Measurements from ENCODE around the gene FLNB.

- TF ChIP-seq LEF1 (IDR thresholded peaks at IDR 0.05): no peak
- TF ChIP-seq GATA2 (CRISPR knock-in tag; IDR thresholded peaks at IDR 0.05): no peak
- no peak for TF ChIP-seq CTCF (IDR thresholded peaks at IDR 0.05 in 2 of 3, conservative IDR thresholded peaks at IDR 0.05 in 1 of 3; ENCODE audit: insufficient read depth in 2 of 3, low read depth in 1 of 3, low read length in 3 of 3)
- no peak for TF ChIP-seq MAFK (IDR thresholded peaks at IDR 0.05; ENCODE audit: low read length)
- no peak for TF ChIP-seq POLR2AphosphoS5 (IDR thresholded peaks at IDR 0.05; ENCODE audit: control insufficient read depth, insufficient read depth, low read depth, low read length)
- no peak for TF ChIP-seq SMARCC2 (IDR thresholded peaks at IDR 0.05; ENCODE audit: low read depth)
- TF ChIP-seq SRF (CRISPR knock-in tag; IDR thresholded peaks at IDR 0.05): no peak
- no peak for TF ChIP-seq ZNF134 (CRISPR knock-in tag; conservative IDR thresholded peaks at IDR 0.05)
- TF ChIP-seq, protein P1, sequence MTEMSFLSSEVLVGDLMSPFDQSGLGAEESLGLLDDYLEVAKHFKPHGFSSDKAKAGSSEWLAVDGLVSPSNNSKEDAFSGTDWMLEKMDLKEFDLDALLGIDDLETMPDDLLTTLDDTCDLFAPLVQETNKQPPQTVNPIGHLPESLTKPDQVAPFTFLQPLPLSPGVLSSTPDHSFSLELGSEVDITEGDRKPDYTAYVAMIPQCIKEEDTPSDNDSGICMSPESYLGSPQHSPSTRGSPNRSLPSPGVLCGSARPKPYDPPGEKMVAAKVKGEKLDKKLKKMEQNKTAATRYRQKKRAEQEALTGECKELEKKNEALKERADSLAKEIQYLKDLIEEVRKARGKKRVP (CRISPR knock-in tag; IDR thresholded peaks at IDR 0.05): no peak
- no peak for TF ChIP-seq BMI1 (IDR thresholded peaks at IDR 0.05; ENCODE audit: low read length)
- TF ChIP-seq, protein P2, sequence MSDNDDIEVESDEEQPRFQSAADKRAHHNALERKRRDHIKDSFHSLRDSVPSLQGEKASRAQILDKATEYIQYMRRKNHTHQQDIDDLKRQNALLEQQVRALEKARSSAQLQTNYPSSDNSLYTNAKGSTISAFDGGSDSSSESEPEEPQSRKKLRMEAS (CRISPR knock-in tag; IDR thresholded peaks at IDR 0.05): no peak
- TF ChIP-seq, protein P3, sequence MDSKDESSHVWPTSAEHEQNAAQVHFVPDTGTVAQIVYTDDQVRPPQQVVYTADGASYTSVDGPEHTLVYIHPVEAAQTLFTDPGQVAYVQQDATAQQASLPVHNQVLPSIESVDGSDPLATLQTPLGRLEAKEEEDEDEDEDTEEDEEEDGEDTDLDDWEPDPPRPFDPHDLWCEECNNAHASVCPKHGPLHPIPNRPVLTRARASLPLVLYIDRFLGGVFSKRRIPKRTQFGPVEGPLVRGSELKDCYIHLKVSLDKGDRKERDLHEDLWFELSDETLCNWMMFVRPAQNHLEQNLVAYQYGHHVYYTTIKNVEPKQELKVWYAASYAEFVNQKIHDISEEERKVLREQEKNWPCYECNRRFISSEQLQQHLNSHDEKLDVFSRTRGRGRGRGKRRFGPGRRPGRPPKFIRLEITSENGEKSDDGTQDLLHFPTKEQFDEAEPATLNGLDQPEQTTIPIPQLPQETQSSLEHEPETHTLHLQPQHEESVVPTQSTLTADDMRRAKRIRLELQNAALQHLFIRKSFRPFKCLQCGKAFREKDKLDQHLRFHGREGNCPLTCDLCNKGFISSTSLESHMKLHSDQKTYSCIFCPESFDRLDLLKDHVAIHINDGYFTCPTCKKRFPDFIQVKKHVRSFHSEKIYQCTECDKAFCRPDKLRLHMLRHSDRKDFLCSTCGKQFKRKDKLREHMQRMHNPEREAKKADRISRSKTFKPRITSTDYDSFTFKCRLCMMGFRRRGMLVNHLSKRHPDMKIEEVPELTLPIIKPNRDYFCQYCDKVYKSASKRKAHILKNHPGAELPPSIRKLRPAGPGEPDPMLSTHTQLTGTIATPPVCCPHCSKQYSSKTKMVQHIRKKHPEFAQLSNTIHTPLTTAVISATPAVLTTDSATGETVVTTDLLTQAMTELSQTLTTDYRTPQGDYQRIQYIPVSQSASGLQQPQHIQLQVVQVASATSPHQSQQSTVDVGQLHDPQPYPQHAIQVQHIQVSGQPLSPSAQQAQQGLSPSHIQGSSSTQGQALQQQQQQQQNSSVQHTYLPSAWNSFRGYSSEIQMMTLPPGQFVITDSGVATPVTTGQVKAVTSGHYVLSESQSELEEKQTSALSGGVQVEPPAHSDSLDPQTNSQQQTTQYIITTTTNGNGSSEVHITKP (IDR thresholded peaks at IDR 0.05; ENCODE audit: partially characterized antibody): no peak
Observed at GRCh38 chr3:58029842-58030584, 21.8 kb downstream of the FLNB start.

Measured in K562 (cell line).